ENCODE data around the gene NUDT9. TPM values are rescaled to one million over a fixed set of nuclear protein-coding genes. Genes with fewer than 3 reads are reported as not detected.
A peak's percentile ranks its signal among the peaks of the same experiment; 100 is the strongest.
"Not testable (repeated sequence)": the region's sequence is repeated elsewhere in the genome, so short reads cannot be mapped to it uniquely, and the experiment has no call there.

The NUDT9 gene
- total RNA-seq, 2 donors from 2014 or later = 17.2 to 17.6 TPM

DNA sequence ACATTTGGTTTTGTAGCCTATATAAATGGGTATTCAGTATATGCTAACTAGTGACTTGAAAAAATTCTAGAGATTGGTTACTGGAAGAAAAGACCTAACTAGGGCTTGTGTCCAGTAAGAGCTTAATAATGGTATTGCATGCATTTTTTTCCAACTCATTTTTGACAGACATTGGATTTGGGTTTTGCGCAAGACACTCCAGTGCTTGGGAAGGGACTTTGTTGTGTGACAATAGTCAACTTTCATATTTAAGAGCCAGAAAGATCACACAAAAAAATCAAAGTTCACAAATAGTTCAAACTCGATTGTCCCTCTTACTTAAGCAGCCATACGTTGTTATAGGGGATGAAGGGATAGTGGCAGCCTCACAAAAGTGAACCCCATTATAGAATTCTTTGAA is 30.2 kb upstream of the NUDT9 start:
- TF ChIP-seq, protein P1, sequence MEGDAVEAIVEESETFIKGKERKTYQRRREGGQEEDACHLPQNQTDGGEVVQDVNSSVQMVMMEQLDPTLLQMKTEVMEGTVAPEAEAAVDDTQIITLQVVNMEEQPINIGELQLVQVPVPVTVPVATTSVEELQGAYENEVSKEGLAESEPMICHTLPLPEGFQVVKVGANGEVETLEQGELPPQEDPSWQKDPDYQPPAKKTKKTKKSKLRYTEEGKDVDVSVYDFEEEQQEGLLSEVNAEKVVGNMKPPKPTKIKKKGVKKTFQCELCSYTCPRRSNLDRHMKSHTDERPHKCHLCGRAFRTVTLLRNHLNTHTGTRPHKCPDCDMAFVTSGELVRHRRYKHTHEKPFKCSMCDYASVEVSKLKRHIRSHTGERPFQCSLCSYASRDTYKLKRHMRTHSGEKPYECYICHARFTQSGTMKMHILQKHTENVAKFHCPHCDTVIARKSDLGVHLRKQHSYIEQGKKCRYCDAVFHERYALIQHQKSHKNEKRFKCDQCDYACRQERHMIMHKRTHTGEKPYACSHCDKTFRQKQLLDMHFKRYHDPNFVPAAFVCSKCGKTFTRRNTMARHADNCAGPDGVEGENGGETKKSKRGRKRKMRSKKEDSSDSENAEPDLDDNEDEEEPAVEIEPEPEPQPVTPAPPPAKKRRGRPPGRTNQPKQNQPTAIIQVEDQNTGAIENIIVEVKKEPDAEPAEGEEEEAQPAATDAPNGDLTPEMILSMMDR (IDR thresholded peaks at IDR 0.05) = no peak
- Histone ChIP-seq H3K4me3 (no peak overlapping the region), H3K27me3 (no peaks in the 10 kb centered on the region), H3K9me3 (peaks cover 0 to 3% of the 10 kb centered on the region in 2 donors), H3K4me1 (peaks cover 0 to 10% of the 10 kb centered on the region in 2 donors), H3K36me3 (no peaks in the 10 kb centered on the region), H3K27ac (peak overlapping the region; percentile 82 to 87)
- DNase-seq (ENCODE audit: low spot score) = no peak

- H3K27me3 ChIP-seq; H3K36me3 ChIP-seq; H3K4me1 ChIP-seq; H3K4me3 ChIP-seq; H3K27ac ChIP-seq; DNase-seq (ENCODE audit: low spot score); H3K9me3 ChIP-seq: not testable (repeated sequence)
Observed at GRCh38 chr4:87395073-87395472, 27.3 kb upstream of the NUDT9 start.

GRCh38 chr4:87395851-87396250 is 26.5 kb upstream of the NUDT9 start:
- H3K4me1 ChIP-seq; H3K27ac ChIP-seq; H3K27me3 ChIP-seq; H3K4me3 ChIP-seq; H3K36me3 ChIP-seq; DNase-seq (ENCODE audit: low spot score); H3K9me3 ChIP-seq: not testable (repeated sequence)

- Histone ChIP-seq H3K9me3 (no peaks in the 10 kb centered on the region), H3K4me3 (no peak overlapping the region), H3K36me3 (no peaks in the 10 kb centered on the region), H3K27me3 (no peaks in the 10 kb centered on the region), H3K27ac (no peak overlapping the region), H3K4me1 (no peaks in the 10 kb centered on the region)
- TF ChIP-seq, protein P1 (IDR thresholded peaks at IDR 0.05) = no peak
- DNase-seq (ENCODE audit: low spot score) = no peak
Observed at GRCh38 chr4:87399148-87399547, 23.2 kb upstream of the NUDT9 start.

DNA sequence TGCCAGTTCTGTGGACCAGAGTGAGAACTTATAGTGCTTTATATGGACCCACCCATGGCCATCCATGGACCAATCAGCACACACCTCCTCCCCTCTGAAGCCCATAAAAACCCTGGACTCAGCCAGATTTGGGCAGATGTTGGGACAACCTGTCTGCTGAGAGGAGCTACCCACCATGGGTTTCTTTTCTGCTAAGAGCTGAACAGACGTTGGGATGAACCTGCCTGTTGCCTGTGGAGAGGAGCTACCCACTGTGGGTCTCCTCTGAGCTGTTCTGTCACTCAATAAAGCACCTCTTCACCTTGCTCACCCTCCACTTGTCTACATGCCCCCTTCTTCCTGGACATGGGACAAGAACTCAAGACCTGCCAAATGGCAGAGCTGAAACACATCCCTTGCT is 22.4 kb upstream of the NUDT9 start:
- DNase-seq (ENCODE audit: low spot score) = no peak
- Histone ChIP-seq H3K27ac (no peak overlapping the region), H3K4me3 (no peak overlapping the region), H3K4me1 (no peaks in the 10 kb centered on the region), H3K36me3 (no peaks in the 10 kb centered on the region), H3K9me3 (no peaks in the 10 kb centered on the region), H3K27me3 (no peaks in the 10 kb centered on the region)
- TF ChIP-seq, protein P1 (IDR thresholded peaks at IDR 0.05) = no peak

DNA sequence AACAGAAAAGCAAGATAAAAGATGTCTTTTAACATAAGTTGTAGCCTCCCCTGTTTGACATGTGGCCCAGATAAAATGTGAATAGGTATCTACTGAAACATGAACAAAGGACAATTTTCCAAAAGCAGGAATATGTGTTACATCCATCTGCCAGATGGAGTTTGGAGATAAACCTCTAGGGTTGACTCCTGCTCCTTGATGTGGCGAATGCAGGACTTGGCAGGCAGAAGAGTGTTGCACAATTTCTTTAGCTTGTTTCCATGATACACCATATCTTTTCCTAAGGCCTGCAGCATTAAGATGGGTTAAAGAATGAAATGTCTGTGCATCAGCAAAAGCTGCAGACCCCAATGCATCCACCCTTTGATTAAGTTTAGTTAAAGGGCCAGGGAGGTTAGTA is 18.6 kb upstream of the NUDT9 start:
- not testable (repeated sequence) for H3K9me3 ChIP-seq; DNase-seq (ENCODE audit: low spot score); H3K4me1 ChIP-seq; H3K27ac ChIP-seq; H3K4me3 ChIP-seq; H3K27me3 ChIP-seq; H3K36me3 ChIP-seq

- no peak overlapping the region for H3K4me3 ChIP-seq
- H3K9me3 ChIP-seq = no peaks in the 10 kb centered on the region
- no peaks in the 10 kb centered on the region for H3K4me1 ChIP-seq
- DNase-seq (ENCODE audit: low spot score) = no peak
- TF ChIP-seq, protein P1 (IDR thresholded peaks at IDR 0.05) = no peak
- H3K27ac ChIP-seq = no peak overlapping the region
- H3K36me3 ChIP-seq = no peaks in the 10 kb centered on the region
- no peaks in the 10 kb centered on the region for H3K27me3 ChIP-seq
Observed at GRCh38 chr4:87405211-87405820, 17.1 kb upstream of the NUDT9 start.

All from right atrium auricular region (tissue), 2 donors.